Measurements from ENCODE around the gene DDB1. TPM values are rescaled to one million over a fixed set of nuclear protein-coding genes. Genes with fewer than 3 reads are reported as not detected.

DDB1 gene
- total and polyA plus RNA-seq, 2 of the 4 experiments (the other 2 are of a cell fraction): 221 to 412 TPM

- H2BK120ac ChIP-seq (ENCODE audit: low read depth, low read length): no peak overlapping the region
- peaks cover 27 to 68% of the 10 kb centered on the region in 2 experiments for H3K79me1 ChIP-seq (ENCODE audit: low read depth in 1 of 2, low read length in 2 of 2)
- H3K27me3 ChIP-seq (ENCODE audit: control insufficient read depth, insufficient read depth, low read length): no peaks in the 10 kb centered on the region
- no peak overlapping the region for H2BK5ac ChIP-seq (ENCODE audit: low read depth, low read length, poor library complexity, severe bottlenecking)
- no peaks in the 10 kb centered on the region for H3K9me3 ChIP-seq (ENCODE audit: control insufficient read depth, insufficient read depth, low read length)
- H3K18ac ChIP-seq (ENCODE audit: low read depth, low read length): no peak overlapping the region
- no peak overlapping the region for H4K5ac ChIP-seq (ENCODE audit: low read depth, low read length)
- no peak overlapping the region for H3K9ac ChIP-seq (ENCODE audit: low read depth, low read length)
- no peak overlapping the region for H3K23ac ChIP-seq (ENCODE audit: low read depth, low read length)
- ChIA-PET POLR2A (ENCODE audit: unreplicated experiment) (no interaction called here), CTCF (interaction anchor here (0.6 to 1.1 kb wide), 2 partner anchors 35 to 56 kb away, joined by 3 read pairs; partner anchors contain the start of gene VWCE)
- peaks cover 18% of the 10 kb centered on the region for H3K4me1 ChIP-seq (ENCODE audit: control insufficient read depth, insufficient read depth, low read length)
- no peak overlapping the region for H3K56ac ChIP-seq (ENCODE audit: extremely low read depth, insufficient read depth, low read length)
- BruUV-seq (replicated peaks): no TSS peak
- 63% methylated on average over 2 of the region's 4 CpGs; no CpG with 5 or more reads in 1 of the 2 experiments for WGBS, 2 experiments (ENCODE audit: extremely low coverage in 2 of 2, insufficient read length in 1 of 2)
- no peak overlapping the region for H3K27ac ChIP-seq (ENCODE audit: insufficient read depth, low read length)
- H3K14ac ChIP-seq (replicated peaks; ENCODE audit: low read depth, low read length): no peak overlapping the region
- H4K91ac ChIP-seq (ENCODE audit: insufficient read depth, low read depth, low read length): no peak overlapping the region
- H4K8ac ChIP-seq (ENCODE audit: low read depth in 2 of 2, low read length in 2 of 2): no peak overlapping the region
- H4K20me1 ChIP-seq (ENCODE audit: insufficient read depth, low read length): peaks cover 50% of the 10 kb centered on the region
- no peak overlapping the region for H2BK20ac ChIP-seq (ENCODE audit: low read depth, low read length)
- H3K4me3 ChIP-seq (ENCODE audit: insufficient read depth, low read depth, low read length): no peak overlapping the region
- no peak overlapping the region for H2BK15ac ChIP-seq (ENCODE audit: low read depth, low read length)
- TF ChIP-seq MAFK (IDR thresholded peaks at IDR 0.05; ENCODE audit: low read depth, low read length) (no peak), BHLHE40 (IDR thresholded peaks at IDR 0.05; ENCODE audit: low read depth, low read length) (no peak)
- no peak overlapping the region for H2AK5ac ChIP-seq (ENCODE audit: low read depth, low read length)
- ATAC-seq (ENCODE audit: low read depth) (no peak), DNase-seq (no peak)
- no peak overlapping the region for H2AFZ ChIP-seq (replicated peaks; ENCODE audit: low read length, poor library complexity)
- H3K36me3 ChIP-seq (ENCODE audit: control insufficient read depth, insufficient read depth, low read length): peaks cover 36% of the 10 kb centered on the region
- peaks cover 6% of the 10 kb centered on the region for H3K9me1 ChIP-seq (ENCODE audit: insufficient read depth, low read length)
- no peak overlapping the region for H3K4ac ChIP-seq (ENCODE audit: low read depth, low read length)
- no peak overlapping the region for H2AK9ac ChIP-seq (replicated peaks; ENCODE audit: low read depth, low read length, poor library complexity)
- no peak overlapping the region for H3K4me2 ChIP-seq (ENCODE audit: low read depth, low read length)
- dilution Hi-C loops (cut with HindIII; ENCODE audit: low sequenced_read_pairs, unreplicated experiment) (no loop called here), in situ Hi-C loops (cut with MboI; ENCODE audit: low sequenced_read_pairs) (no loop called here), intact Hi-C loops (cut with micrococcal nuclease) (loop anchor here (5.0 to 10.0 kb wide), 2 partner anchors 97 to 305 kb away; partner anchors contain the start of gene CPSF7)
These were observed 3.0 kb downstream of the DDB1 start for GRCh38 chr11:61329871-61330270.
